Middle frontal gyrus (tissue), 1 donor: Measurements from ENCODE around the gene MX1.
"Not testable (repeated sequence)": the region's sequence is repeated elsewhere in the genome, so short reads cannot be mapped to it uniquely, and the experiment has no call there.

Experiments
- DNase-seq: peaks from one replicate; pipeline ENCODE4 v3.0.0-alpha.2; 2015; ENCODE audit warnings: low spot score; ENCODE audit errors: extremely low spot score

MX1 gene

GRCh38 chr21:41407541-41408460 is 18.2 kb upstream of the MX1 start:
- DNase-seq, result no peak

GRCh38 chr21:41410361-41410760 is 15.7 kb upstream of the MX1 start:
- no peak for DNase-seq

- no peak for DNase-seq
Observed at GRCh38 chr21:41410767-41411448, 15.1 kb upstream of the MX1 start.

- no peak for DNase-seq
Observed at GRCh38 chr21:41411449-41412089, 14.5 kb upstream of the MX1 start.

GRCh38 chr21:41417505-41417904 is 8.5 kb upstream of the MX1 start:
- DNase-seq, result not testable (repeated sequence)

DNA sequence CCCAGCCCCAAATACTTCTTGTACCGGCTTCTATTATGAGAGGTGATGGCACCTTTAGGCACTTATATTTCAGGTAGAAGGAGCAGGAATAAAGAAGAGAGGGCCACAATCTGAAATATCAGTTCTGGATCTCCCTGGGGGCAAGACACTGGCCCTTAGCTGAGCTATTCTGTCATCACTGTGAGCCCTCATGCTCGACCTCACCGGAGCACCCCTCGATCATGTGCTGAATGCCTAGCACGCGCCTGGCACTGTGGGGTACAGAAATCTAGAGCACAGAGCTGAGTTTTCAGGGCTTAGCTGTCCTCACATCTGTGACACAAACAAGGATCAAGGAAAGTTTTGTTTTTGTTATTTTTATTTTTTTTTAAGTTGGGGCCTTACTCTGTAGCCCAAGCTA is 7.6 kb upstream of the MX1 start:
- DNase-seq, result no peak

DNA sequence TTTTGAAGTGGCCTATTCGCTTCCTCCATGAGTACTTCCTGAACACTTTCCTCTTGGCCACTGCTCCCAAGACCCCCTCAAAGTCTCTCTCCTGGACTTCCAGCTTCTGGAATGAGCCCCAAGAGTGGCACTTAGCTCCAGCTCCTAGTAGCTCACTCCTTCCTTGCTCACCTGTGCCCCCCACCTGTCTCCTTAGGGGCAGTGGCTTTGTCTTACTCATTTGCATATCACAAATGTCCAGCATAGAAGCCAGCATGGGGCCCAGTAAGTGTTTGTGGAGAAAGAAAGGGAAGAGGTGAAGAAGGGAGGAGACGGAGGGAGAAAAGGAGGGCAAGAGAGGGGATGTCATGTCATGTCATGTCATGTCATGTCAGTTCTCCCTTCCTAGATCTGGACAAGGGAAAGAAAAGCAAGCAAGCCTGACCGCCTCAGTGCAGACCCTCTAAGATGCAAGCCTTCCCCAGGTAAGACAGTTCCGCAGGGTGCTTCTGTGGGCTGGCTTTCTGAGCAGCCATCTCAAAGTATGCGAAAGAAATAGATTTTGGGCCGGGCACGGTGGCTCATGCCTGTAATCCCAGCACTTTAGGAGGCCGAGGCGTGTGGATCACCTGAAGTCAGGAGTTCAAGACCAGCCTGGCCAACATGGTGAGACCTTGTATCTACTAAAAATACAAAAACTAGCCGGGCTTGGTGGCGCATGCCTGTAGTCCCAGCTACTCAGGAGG is 6.9 kb upstream of the MX1 start:
- DNase-seq, result no peak

- DNase-seq, result peak; percentile 32
Observed at GRCh38 chr21:41419921-41420862, 5.8 kb upstream of the MX1 start.

DNA sequence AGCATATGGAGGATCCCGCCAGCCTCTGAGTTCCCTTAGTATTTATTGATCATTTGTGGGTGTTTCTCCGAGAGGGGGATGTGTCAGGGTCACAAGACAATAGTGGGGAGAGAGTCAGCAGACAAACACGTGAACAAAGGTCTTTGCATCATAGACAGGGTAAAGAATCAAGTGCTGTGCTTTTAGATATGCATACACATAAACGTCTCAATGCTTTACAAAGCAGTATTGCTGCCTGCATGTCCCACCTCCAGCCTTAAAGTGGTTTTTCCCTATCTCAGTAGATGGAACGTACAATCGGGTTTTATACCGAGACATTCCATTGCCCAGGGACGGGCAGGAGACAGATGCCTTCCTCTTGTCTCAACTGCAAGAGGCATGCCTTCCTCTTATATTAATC is 5.0 kb upstream of the MX1 start:
- not testable (repeated sequence) for DNase-seq

- DNase-seq, result no peak
Observed at GRCh38 chr21:41422546-41423304, 3.3 kb upstream of the MX1 start.

- not testable (repeated sequence) for DNase-seq
Observed at GRCh38 chr21:41423305-41423636, 2.8 kb upstream of the MX1 start.

DNA sequence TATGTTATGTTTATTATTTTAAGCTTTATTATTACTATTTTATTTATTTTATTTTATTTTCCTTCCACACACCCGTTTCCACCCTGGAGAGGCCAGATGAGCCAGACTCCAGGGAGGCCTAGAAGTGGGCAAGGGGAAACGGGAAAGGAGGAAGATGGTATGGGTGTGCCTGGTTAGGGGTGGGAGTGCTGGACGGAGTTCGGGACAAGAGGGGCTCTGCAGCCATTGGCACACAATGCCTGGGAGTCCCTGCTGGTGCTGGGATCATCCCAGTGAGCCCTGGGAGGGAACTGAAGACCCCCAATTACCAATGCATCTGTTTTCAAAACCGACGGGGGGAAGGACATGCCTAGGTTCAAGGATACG is 468 bp upstream of the MX1 start:
- DNase-seq, result no peak

DNA sequence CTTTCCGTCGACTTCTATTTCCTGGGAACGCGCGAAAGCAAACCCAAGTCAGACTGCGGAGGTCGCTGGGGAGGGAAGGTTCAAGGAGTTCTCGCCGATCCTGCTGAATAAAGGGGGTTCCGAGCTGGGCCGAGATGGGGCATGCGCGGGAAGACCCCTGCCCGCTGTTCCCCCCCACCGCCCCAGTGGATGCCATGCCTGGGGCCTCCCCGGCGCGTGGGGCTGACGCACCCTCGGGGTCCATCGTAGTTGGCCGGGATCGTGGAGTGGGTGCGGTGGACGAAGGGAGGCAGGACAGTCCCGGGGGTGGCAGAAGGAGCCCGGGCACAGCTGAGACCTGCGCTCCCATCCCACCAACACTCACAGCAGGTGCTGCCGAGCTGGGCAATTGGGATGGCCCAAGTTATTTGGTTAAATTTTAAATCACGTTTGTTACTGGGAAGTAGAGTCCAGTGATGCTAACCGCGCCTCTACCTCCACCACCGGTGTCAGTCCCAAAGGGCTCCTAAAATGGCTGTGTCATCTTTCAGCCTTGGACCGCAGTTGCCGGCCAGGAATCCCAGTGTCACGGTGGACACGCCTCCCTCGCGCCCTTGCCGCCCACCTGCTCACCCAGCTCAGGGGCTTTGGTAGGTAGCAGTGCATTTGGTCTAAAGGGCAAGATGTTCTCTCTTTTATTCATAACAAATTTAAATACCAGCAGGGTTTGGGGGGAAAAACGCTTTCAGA is 801 bp downstream of the MX1 start:
- no peak for DNase-seq

- DNase-seq, result no peak
Observed at GRCh38 chr21:41427556-41427955, 1.5 kb downstream of the MX1 start.

DNA sequence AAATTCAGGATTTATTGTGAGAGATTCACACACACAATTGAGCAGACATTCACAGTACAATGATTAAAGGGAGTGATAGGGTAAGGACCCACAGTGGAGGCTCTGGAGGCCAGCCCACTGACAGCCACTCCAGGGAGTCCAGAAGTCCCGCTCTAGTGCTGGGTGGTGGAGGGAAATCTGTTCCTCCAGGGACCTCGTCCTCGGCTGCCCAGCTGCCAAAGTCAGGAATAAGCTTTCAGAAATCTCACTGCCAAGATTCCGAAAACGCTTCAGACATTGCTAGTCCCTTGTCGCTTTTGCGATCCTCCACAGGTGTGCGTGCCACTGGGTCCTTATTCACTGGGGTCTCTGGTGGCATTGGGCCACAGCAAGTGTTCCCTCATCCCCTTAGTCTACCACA is 2.3 kb downstream of the MX1 start:
- DNase-seq, result no peak

GRCh38 chr21:41428847-41429246 is 2.8 kb downstream of the MX1 start:
- no peak for DNase-seq

- no peak for DNase-seq
Observed at GRCh38 chr21:41429305-41429704, 3.3 kb downstream of the MX1 start.

GRCh38 chr21:41429925-41430491 is 4.0 kb downstream of the MX1 start:
- no peak for DNase-seq
